Bronchial epithelial cell (primary cell): ENCODE measurements around the gene TCF19. TPM values are rescaled to one million over a fixed set of nuclear protein-coding genes. Genes with fewer than 3 reads are reported as not detected.
A peak's percentile ranks its signal among the peaks of the same experiment; 100 is the strongest.

Source experiments
- DNase-seq: peaks from one replicate; pipeline ENCODE4 v3.0.0-alpha.2; 2010; ENCODE audit warnings: low read depth
- FAIRE-seq: peaks from 2 replicates; lab custom pipeline; 2011; peaks lifted over from hg19 to GRCh38; lab: Jason Lieb, UNC
- H3K27me3 ChIP-seq: 2 replicates; pipeline ENCODE4 v1.5.1; 2011; ENCODE audit warnings: low read length; ENCODE audit not compliant: control insufficient read depth, insufficient read depth
- H3K36me3 ChIP-seq: 2 replicates; pipeline ENCODE4 v1.5.1; 2011; ENCODE audit warnings: low read length; ENCODE audit not compliant: control insufficient read depth, insufficient read depth
- H3K4me3 ChIP-seq: 2 replicates; pipeline ENCODE4 v1.5.1; 2011; ENCODE audit warnings: mild to moderate bottlenecking, low read depth, low read length, control low read depth
- total RNA-seq: library from RNA; depleted of rRNA; stranded (reverse); fragments of >200 nt; gene quantifications from 2 replicates; pipeline ENCODE4 v1.2.1, GENCODE V29; 2014
- TF ChIP-seq, protein P1 (sequence below): IDR thresholded peaks from 2 replicates; pipeline ENCODE4 v1.5.1; 2011; ENCODE audit warnings: mild to moderate bottlenecking, moderate library complexity, low read length, control low read depth, inconsistent platforms; ENCODE audit not compliant: insufficient read depth, severe bottlenecking

The TCF19 gene
- total RNA-seq, 1 donor from 2014 or later = 1.1 TPM

DNA sequence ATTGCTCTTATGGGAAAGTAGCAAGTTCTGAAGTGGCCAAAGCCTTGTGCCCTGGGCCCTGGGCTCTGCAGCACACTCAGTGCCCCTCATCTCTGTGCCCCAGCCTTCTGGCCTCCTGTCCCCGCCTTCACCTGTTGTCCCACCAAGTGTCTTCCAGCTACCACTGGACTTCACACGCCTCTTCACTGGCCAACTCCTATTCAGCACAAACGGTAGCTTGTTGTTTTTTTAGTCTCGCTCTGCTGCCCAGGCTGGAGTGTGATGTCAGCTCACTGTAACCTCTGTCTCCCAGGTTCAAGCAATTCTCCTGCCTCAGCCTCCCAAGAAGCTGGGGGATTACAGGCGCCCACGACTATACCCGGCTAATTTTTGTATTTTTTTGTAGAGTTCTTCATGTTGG is 5.6 kb upstream of the TCF19 start:
- no peak for DNase-seq
- no peak overlapping the region for H3K4me3 ChIP-seq
- H3K36me3 ChIP-seq = peaks cover 6% of the 10 kb centered on the region
- no peaks in the 10 kb centered on the region for H3K27me3 ChIP-seq
- no peak for FAIRE-seq
- TF ChIP-seq, protein P1, sequence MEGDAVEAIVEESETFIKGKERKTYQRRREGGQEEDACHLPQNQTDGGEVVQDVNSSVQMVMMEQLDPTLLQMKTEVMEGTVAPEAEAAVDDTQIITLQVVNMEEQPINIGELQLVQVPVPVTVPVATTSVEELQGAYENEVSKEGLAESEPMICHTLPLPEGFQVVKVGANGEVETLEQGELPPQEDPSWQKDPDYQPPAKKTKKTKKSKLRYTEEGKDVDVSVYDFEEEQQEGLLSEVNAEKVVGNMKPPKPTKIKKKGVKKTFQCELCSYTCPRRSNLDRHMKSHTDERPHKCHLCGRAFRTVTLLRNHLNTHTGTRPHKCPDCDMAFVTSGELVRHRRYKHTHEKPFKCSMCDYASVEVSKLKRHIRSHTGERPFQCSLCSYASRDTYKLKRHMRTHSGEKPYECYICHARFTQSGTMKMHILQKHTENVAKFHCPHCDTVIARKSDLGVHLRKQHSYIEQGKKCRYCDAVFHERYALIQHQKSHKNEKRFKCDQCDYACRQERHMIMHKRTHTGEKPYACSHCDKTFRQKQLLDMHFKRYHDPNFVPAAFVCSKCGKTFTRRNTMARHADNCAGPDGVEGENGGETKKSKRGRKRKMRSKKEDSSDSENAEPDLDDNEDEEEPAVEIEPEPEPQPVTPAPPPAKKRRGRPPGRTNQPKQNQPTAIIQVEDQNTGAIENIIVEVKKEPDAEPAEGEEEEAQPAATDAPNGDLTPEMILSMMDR = no peak

DNA sequence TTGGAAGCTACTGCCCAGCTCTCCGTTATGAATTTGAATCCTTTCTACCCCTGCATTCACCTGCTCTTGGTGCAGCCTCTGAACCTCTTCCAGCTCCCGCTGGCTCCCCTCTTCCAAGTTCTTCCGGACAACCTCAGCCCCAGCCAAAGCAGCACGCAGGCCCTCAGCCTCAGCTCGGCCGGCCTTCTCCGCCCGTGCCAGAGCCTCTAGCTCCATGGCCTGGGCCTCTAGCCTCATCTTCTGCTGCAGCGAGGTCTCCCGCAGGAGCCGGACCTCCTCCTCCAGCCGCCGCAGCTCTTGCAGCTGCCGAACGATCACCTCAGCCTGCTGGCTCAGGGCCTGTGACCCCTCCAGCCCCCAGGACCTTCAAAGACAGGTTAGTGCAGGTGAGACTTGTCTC is 4.0 kb upstream of the TCF19 start:
- DNase-seq (no peak), FAIRE-seq (no peak)
- Histone ChIP-seq H3K36me3 (peaks cover 6% of the 10 kb centered on the region), H3K27me3 (no peaks in the 10 kb centered on the region), H3K4me3 (no peak overlapping the region)
- TF ChIP-seq, protein P1 = no peak

DNA sequence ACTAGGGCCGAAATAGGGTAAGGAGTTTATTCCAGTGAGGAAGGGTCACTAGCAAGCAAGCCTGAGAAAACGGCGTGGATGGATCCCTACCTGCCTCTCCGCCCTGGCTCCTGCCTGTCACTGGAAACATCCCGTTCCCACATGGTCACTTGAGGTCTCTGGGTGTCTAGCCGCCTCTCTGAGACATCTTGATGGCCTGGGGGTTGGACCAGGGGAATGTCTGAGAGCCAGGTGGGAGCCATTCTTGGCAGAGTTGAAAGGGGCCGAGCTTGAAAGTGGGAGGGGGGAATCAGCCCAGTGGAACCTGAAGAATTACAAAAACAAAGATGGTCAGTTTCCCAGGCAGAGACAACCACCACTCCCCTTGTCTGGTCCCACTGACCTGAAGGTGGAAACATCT is 1.7 kb upstream of the TCF19 start:
- TF ChIP-seq, protein P1 = no peak
- DNase-seq (no peak), FAIRE-seq (no peak)
- Histone ChIP-seq H3K4me3 (no peak overlapping the region), H3K27me3 (no peaks in the 10 kb centered on the region), H3K36me3 (peaks cover 2% of the 10 kb centered on the region)

DNA sequence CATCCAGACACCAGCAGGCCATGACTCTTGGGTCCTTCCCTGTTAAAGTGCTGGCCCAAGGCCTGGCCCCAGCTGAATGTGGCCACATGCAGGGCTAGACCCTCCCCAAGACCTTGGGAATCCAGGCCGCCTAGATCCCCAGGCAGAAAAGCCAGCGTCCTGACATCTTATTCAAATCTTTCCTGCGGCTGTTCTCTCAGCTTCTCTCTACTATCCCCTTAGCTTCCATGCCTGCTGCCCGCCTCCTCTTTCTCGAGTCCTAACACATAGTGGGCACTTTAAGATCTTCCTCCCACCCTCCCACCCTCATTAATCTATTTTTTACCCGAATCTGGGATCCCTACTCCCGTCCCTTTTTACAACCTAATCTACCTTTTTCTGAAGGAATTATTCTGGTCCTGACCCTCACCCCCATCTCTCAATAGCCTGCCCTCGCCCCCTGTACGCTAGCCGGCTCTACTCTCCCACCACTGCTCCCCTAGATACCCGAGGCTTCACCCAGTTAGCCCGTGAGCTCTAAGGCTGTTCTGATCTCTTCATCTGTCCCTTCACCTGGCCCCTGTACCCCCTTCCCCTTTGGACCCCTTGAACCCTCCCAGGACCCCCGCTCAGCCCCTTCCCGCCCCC is 763 bp upstream of the TCF19 start, which contains the start of gene CCHCR1:
CCHCR1 (minus strand) TSS at position 290 of the 627 bp plus-strand sequence; CDS start at position 88, 202 bp downstream.
- FAIRE-seq (no peak), DNase-seq (no peak)
- Histone ChIP-seq H3K4me3 (peak within 1 kb of the TSS; percentile 75), H3K36me3 (peaks cover 2% of the 10 kb centered on the region), H3K27me3 (no peaks in the 10 kb centered on the region)
- TF ChIP-seq, protein P1 = no peak

DNA sequence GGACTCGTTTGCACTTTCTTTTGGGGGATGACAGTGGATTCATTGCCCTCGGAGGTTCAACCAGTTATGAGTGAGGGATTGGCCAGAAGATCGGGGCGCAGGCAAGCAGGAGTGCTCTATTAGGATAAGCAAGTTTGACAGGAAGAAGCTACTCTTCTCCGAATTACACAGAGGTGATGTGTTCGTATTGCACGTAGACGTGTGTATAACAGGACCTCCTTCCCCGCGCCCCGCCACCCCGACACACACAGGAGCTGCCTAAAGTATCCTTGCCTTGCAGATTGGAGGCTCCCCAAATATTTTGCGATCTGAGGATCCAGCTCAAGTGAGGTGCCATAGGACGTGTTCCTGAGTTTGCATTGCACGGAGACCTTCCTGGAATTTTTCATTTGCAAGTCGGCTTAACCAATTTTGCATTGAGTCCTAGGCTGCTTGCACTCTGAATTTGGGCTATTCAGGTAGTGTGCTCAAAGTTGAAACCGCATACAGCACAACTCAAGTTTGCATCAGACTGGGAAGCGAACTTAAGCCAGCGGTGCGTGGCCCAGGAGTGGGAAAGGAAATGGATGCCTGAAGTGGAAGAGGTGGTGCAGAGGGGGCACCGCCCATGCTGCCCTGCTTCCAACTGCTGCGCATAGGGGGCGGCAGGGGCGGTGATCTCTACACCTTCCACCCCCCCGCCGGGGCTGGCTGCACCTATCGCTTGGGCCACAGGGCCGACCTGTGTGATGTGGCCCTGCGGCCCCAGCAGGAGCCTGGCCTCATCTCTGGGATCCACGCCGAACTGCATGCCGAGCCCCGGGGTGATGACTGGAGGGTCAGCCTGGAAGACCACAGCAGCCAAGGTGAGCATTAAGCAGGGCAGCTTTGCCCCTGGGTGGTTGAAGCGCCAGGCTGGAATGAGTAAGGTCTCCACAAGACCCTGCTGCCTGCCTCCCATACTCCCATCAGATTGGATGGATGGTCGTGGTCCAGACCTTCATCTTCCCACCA is 770 bp downstream of the TCF19 start:
- no peak for FAIRE-seq
- peak overlapping the region; percentile 75 for H3K4me3 ChIP-seq
- H3K36me3 ChIP-seq = peaks cover 2% of the 10 kb centered on the region
- TF ChIP-seq, protein P1 = peak; percentile 5
- no peaks in the 10 kb centered on the region for H3K27me3 ChIP-seq
- DNase-seq = peak; percentile 59
